Suprapubic skin (tissue), 4 donors: Measurements from ENCODE around the gene AGPAT4.

Experiments used
- CTCF ChIP-seq, 2 donors: fragments of 200-600 bp in 1 of 2; fragments of 450-650 bp in 1 of 2; sonication (generic) in 1 of 2; IDR thresholded peaks; one replicate each; pipeline ENCODE4 v1.5.1; 2016 to 2019; ENCODE audit warnings: antibody characterized with exemption in 2 of 2, mild to moderate bottlenecking in 1 of 2, moderate library complexity in 1 of 2
- EP300 ChIP-seq: sonication (generic); formaldehyde crosslinking; IDR thresholded peaks from one replicate; pipeline ENCODE4 v1.6.1; 2017; ENCODE audit warnings: antibody characterized with exemption
- POLR2A ChIP-seq, 2 donors: fragments of 450-650 bp; IDR thresholded peaks; one replicate each; pipeline ENCODE4 v1.6.1; 2017; ENCODE audit warnings: antibody characterized with exemption in 2 of 2, mild to moderate bottlenecking in 2 of 2, moderate library complexity in 2 of 2
- POLR2AphosphoS5 ChIP-seq, 3 donors: sonication (generic); formaldehyde crosslinking; IDR thresholded peaks; one replicate each; pipeline ENCODE4 v1.6.1; 2017; ENCODE audit warnings: antibody characterized with exemption in 3 of 3

- TF ChIP-seq POLR2A (IDR thresholded peaks at IDR 0.05) (no peak), CTCF (IDR thresholded peaks at IDR 0.05) (no peak), POLR2AphosphoS5 (IDR thresholded peaks at IDR 0.05) (no peak), EP300 (no peak)
Measured at GRCh38 chr6:161103475-161103874, 170.4 kb downstream of the AGPAT4 start.
